ENCODE results near the gene UBE2D3.

Gene UBE2D3

DNA sequence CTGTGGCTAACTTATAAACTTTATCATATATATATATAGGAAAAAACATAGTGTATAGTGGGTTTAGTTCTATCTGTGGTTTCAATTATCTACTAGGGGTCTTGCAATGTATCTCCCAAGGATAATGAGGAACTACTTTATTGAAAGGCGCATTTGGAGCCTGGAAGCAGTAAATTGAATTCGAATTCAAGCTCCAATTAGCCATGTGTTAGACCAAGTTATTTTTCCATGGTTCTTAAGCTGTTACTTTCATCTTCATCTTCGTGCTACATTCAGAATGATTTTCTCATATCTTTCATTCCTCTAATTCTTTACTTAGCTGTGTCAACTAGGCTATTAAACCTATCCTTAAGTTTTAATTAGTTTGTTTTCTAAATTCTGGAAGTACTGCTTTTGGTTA lies 39.4 kb downstream of the UBE2D3 start:
- DNase-seq: no peak

DNA sequence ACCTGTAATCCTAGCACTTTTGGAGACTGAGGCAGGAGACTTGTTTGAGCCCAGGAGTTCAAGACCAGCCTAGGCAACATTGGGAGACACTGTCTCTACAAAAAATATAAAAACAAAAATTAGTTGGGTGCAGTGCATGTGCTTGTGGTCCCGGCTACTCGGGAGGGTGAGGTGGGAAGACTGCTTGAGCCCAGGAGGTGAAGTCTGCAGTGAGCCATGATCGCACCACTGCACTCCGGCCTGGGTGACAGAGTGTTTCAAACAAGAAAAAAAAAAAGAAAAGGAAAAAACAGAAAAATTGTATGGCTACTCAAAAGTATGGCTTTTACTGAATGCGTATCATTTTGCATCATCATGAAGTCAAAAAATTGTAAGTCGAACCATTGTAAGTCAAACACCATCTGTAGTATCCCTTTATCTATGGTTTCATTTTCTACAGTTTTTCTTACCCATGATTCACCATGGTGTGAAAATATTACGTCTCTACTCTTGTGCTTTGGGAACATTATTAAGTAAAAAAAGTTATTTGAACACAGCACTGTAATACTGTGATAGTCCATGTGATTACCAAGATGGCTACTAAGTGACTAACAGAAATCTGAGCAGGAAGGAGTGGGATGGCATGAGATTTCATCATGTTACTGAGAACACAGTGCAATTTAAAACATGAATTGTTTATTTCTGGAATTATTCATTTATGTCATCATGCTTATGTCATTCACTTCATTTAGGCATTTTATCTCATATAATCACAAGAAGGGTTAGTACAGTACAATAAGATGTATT lies 40.1 kb downstream of the UBE2D3 start:
- no peak for DNase-seq

DNA sequence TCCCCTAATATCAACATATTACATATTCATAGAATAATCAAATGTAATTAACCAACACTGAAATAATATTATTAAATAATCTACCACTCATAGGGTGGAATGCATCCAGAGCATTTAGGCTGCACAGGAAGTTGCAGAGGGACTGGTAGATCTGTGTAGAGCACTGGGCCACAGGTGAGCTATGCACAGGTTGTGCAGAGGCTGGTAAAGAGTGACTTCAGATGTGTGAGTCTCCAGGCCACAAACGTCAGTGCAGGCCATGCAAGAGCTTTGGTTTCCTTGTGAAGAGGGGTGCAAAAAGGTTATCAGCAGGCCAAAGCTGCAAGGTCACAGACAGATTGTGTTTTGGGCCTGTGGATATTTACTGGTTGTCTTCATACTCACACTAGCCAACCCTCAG lies 41.1 kb downstream of the UBE2D3 start:
- no peak for DNase-seq

DNA sequence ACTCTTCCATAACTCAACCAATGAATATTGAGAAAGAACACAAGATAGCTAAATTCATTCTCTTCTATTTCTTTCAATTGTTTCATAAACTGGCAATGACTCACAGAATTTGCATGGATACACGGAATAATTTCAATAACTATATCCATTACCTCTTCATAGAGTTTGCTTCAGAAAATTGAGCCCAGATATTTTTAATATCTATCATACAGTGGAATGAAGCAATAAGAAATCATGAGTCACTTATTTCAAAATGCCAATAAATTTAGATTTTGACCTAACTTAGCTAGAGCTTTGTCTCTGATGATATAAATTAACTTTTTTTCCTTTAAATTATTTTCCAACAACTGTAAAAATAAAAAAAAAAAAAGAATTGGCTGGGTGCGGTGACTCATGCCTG lies 44.3 kb downstream of the UBE2D3 start:
- DNase-seq: no peak

DNA sequence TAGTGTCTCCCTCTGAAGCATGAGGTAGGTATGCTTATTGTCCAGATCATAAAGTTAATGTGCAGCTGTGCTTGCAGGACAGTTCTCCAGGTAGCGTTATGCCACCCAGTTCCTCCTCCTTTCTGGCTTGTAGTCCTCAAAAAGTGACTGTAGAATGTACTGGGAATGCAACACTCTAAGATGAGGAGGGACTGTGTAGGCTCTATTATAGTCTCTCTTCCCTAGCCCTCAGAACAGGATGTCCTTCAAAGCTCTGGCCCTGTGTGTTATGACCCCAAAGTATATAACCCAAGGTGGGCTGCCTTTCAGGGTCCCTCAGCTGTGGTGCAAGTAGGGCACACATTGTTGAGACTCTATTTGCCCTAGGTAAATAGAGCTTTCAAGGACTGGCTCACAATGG lies 45.8 kb downstream of the UBE2D3 start:
- no peak for DNase-seq

DNA sequence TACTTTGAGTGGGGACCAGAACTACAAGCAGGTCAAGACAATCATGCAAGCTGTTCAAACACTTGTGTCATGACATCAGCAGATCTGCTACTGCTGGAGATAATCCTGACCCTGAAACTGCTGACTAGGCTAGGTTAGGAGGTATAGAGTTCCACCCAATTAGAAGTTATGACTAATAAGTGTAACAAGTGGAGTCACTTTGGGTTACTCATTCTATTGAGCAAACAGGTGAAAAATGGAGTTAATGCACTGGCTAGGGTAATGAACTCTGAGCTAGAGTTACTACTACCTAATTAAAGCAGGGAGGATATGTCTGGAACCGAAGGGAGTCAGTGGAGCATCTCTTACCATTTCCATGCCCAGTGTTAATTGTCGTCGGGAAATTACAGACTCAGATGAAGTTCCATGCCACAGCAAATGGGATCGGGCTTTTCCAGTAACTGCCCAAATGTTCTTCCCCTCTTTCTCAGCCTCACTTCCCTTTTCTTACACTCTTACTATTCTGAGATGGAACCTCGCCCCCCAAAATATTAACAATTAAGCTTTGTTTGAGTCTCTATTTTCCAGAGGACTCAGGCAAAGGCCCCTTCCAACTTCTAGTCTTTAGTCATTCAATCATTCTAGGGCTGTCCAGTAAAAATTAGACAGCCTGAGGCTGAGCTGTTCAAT lies 46.7 kb downstream of the UBE2D3 start:
- no peak for DNase-seq

DNA sequence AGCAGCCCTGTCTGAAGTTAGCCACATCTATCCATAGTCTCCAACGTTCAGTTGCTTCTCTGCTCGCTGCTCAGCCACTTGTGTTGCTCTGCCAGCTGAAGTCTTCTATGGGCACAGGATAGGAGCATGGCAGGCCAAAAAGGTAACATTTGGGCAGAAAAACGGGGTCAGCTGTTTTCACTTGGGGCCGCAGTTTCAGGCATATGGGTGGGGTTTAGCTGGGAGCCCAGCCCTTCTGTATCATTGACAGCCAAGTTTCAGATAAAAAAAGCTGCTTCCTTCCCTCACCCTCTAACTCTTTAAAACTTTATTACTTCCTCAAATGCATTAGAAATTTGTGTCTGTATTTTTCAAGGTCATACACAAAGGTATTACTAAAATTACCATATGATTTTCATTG lies 48.1 kb downstream of the UBE2D3 start:
- no peak for DNase-seq

DNA sequence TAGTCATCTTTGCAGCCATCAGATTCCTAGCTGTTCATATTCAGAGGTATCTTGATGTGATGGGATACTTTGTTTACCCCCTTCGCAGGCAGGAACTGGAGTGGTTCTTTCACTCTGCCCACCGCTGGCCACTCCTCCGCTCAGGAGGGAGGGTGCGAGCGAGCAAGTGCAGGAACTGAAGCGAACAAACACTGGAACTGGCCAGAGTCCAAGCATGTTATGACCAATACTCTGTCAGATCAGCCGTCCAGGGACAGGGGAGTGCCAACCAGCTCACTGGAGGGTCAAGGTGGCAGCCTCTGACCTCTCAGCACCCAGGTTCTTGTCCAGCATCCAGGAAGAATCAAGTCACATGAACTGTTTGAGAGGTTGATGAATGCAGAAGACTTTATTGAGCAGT lies 48.6 kb downstream of the UBE2D3 start:
- DNase-seq: no peak

DNA sequence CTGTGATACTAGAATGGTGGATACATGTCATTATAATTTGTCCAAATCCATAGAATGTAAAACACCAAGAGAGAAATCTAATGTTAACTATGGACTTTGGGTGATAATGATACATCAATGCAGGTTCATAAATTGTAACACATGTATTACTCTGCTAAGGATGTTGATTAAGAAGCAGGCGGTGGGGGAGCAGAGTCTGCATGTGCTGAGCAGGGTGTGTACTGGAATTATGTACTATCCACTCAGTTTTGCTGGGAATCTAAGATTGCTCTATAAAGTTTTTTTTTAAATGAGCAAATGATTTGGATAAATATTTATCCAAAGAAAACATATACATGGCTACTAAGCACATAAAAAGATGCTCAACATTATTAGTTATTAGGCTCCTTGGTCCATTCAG lies 51.5 kb downstream of the UBE2D3 start:
- no peak for DNase-seq

DNA sequence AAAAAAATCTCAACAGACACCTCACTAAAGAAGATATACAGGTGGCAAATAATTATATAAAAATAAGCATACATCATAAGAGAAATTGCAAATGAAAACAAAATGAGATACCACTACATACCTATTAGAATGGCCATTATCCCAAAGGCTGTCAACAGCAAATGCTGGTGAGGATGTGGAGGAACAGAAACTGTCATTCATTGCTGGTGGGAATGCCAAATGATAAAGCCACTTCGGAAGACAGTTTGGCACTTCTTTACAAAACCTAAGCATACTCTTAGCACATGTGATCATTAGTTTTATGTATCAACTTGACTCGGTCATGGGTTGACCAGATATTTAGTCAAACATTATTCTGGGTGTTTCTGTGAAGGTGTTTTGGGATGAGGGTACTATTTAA lies 53.1 kb downstream of the UBE2D3 start:
- no peak for DNase-seq

DNA sequence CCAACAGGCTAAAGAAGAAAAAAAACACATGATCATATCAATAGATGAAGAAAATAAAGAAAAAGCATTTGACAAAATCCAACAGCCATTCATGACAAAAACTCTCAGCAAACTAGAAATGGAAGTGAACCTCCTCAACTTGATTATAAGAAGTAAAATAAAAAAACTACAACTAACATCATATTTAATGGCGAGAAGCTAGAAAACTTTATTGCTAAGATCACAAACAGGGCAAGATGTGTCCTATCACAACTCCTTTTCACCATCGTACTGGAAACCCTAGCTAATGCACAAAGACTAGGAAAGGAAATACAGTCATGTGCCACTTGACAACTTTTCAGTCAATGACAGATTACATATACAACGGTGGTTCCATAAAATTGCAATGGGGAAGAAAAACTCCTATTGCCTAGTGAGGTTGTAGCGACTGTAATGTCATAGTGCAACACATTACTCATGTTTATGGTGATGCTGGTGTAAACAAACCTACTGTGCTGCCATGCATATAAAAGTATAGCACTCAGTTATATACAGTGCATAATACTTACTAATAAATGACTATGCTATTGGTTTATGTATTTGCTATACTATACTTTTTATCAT lies 54.5 kb downstream of the UBE2D3 start:
- DNase-seq: no peak

DNA sequence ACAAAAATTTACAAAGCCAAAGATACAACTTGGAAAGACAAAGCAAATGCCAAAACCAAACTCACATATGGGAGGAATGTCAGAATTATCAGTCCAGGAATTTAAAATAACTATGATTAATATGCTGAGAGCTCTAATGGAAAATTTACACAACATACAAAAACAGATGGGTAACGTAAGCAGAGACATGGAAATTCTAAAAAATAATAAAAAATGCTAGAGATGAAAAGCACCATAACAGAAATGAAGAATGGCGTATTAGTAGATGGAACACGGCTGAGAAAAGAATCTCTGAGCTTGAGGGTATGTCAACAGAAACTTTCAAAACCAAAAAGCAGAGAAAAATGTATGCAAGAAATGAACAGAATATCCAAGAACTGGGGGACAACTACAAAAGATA lies 62.5 kb downstream of the UBE2D3 start:
- DNase-seq: no peak

DNA sequence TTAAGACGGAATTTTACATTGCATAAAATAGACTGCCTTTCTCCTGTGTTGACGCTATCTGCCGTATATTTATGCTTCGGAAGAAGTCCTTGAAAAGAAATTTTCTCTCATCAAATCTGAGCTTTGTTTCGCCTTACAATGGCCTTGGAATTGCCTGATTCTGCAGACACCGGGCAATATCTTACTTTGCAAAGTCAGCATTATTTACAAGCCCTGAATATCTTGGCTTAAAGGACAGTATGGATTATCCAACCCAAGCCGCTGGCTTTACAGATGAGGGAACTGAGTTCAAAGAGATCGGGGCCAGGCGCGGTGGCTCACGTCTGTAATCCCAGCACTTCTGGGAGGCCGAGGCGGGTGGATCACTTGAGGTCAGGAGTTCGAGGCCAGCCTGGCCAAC lies 65.4 kb downstream of the UBE2D3 start:
- DNase-seq: no peak

DNA sequence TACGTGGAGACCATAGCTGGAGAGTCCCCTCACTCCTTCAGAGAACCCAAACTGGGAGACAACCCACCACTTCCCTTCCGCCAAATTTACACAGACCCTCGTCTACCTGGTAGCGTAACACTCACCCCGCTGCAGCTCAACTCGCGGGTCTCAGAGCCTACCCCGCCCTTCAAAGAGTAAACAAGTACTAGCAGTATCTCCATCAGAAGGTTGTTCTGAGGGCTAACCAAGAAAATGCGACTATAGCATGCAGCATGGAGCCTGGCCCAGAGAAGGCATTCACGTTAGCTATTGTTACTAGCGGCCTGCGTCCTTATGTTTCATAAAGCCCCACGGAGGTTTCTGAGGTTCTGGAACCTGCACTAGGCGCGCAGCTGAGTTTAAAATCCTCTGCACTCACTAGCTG lies 66.1 kb downstream of the UBE2D3 start:
- DNase-seq: peak in 1 of 2 experiments; percentile 33

DNA sequence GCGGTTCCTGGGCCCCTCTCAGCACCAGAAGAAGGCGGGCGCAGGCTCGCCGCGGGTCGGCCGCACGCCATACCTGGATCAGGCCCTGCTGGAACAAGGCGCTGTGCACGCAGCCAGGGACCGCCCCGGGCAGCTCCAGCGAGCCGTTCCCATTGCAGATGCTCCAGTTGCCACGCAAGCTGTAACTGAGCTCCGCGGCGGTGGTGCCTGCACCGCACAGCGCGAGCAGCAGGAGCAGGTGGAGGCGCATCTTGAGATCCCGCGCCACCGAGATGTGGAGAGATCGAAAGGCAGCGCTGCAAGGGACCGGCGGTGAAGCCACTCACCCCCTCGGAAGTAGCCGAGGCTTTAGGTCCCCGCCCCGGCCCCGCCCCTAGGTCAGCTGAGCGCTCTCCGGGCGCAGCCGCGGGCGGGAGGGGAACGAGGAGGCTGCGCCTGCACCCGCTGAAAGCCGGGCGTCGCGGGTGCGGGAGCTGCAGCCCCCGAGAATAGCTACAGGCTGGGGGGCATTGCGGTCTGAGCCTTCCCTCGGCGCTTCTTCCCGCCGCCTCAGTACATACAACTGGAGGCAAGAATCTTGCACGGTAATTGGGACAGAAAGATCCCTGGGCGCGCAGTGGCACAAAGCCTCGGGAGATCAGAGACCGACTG lies 66.6 kb downstream of the UBE2D3 start, which contains the start of gene MANBA:
Gene MANBA (minus strand): TSS at position 324 of the 651 bp plus-strand sequence. CDS start 74 bp downstream, at position 250.
- peak; percentile 30 to 33 for DNase-seq

DNA sequence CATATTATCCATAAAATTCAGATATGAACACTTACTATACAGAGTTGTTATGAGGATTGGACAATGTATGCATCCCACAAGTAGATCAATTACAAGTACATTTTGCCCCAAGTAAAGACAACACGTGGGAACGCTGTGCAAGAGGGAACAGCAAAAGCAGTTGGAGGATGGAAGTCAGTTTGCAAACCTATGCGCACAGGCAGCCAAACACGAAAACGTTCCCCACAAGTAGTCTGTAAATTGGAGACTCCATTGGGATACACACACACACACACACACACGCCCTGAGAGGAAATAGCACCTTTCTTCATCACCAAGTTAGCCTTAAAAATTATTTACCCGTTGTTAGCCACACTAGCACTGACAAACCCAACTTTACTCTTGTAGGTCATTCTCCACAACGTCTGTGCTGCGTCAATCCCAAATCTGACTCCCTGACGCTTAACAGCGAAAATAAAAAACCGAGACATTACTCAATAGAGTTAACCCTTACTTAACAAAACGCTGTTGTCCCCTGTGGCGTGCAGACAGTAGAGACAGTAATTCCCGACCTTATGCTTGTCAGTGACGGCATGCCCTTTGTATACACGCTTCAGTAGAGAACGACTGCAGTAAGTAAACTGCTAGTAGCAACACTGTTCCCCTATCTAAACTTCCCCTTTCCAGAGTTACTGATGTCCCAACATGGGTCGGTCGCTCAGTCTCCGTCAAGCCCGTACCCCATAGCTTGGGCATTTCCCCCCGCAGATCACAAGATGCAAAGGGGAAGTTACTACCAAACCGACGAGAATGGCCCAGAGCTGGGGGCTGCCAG lies 67.3 kb downstream of the UBE2D3 start:
- DNase-seq: no peak

DNA sequence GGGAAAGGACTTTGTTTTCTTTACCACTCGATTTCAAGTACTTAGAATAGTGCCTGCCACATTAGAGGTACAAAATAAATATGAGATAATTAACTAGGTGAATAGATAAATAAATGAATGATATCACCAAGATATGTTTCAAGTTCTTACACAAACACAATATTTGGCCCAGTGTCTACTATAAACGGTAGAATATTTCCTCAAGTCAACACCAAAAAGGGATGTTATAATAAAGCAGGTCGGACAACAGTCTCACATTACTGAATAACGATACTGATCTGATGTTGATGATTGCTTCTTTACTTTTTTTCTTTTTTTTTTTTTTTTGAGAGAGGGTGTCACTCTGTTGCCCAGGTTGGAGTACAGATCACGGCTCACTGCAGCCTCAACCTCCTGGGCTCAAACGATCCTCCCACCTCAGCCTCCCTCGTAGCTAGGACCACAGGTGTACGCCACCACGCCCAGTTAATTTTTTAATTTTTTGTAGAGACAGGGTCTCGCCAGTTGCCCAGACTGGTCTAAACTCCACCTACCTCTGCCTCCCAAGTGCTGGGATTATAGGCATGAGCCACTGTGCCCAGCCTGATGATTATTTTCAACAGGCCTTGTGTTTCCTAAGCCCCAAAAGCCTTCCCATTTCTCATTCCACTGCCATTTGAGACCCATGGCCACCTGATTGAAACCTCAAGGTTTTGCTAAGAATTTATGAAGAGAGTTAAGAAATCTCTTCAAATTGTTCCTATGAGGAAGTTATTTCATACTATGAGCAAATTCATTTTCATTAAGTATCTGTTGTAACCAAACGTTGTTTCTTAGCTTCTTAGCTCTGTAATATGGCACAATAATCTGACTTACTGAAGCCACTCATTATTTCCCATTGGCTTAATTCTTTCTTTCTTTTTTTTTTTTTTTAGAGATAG lies 68.8 kb downstream of the UBE2D3 start:
- no peak for DNase-seq

DNA sequence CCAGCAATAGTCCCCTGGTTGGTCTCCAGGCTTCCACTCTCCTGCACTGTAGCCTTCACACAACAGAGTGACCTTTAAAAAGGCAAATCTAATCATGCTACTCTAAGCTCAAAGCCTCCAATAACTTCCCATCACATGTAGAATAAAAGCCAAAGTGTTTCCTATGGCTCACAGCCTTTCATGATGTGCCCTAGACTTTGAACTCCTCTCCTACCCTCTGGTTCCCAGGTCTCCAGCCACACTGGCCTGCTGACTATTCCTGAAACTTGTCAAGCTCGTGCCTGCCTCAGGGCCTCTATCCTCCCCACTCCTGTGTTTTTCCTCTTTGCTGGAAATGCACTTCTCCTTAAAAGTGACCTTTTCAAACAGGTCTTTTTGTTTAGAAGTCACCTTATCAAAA lies 69.7 kb downstream of the UBE2D3 start:
- DNase-seq: no peak

DNA sequence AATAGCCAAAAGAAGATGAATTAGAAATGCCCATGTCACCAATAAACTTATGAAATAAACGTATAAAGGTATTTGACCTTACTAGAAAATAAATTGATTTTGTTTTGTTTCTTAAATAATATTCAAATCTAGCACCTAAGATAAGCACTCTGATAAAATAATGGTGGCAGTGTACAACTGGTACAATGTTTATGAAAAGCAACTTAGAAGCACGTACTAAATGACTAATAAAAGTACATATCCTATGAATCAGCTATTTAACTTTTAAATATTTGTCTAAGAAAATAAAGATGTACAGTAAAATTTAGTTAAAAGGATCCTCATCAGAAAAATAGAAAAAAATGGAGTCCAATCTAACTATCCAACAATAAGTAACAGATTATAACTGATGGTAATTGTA lies 73.3 kb downstream of the UBE2D3 start:
- DNase-seq: no peak

DNA sequence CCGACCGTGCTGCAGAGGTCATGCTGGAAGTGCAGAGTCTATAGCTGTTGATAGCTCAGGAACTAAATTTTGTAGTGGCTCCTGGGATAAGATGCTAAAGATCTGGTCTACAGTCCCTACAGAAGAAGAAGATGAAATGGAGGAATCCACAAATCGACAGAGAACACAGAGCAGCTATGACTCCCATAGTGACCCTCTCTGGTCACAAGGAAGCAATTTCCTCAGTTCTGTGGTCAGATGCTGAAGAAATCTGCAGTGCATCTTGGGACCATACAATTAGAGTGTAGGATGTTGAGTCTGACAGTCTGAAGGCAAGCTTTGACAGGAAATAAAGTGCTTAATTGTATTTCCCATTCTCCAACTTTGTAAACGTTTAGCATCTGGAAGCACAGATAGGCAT lies 75.4 kb downstream of the UBE2D3 start:
- no peak for DNase-seq

Measured in cerebellar nuclear complex (tissue), 1 donor.